Measurements from ENCODE around the gene UMPS. TPM values are rescaled to one million over a fixed set of nuclear protein-coding genes. Genes with fewer than 3 reads are reported as not detected.
"Not testable (repeated sequence)": the region's sequence is repeated elsewhere in the genome, so short reads cannot be mapped to it uniquely, and the experiment has no call there.

UMPS gene
- total and polyA plus RNA-seq, 2 experiments from 2014 or later = 44.1 to 48.8 TPM

- Histone ChIP-seq H3K4me2 (peak overlapping the region; percentile 72), H3K4me3 (peak overlapping the region; percentile 37; the same call in 1 of the 2 replicates), H3K27ac (ENCODE audit: low read depth) (peak overlapping the region; percentile 92), H2AFZ (no peak overlapping the region), H4K20me1 (replicated peaks; ENCODE audit: insufficient read depth) (no peaks in the 10 kb centered on the region; the same call in 1 of the 2 replicates), H3F3A (replicated peaks; ENCODE audit: low read depth) (peaks cover 12% of the 10 kb centered on the region), H3K36me3 (ENCODE audit: insufficient read depth) (no peaks in the 10 kb centered on the region), H3K4me1 (ENCODE audit: insufficient read depth) (peaks cover 9% of the 10 kb centered on the region), H3K79me2 (replicated peaks; ENCODE audit: insufficient read depth) (no peaks in the 10 kb centered on the region), H3K27me3 (ENCODE audit: insufficient read depth) (no peaks in the 10 kb centered on the region), H3K9me2 (ENCODE audit: insufficient read depth) (peaks cover 3% of the 10 kb centered on the region; the same call in 1 of the 2 replicates)
- H3K27ac Mint-ChIP-seq = no peak overlapping the region
- ATAC-seq (no peak; the same call in 2 of the 3 replicates), DNase-seq (ENCODE audit: low spot score) (no peak)
- H3K27me3 Mint-ChIP-seq (ENCODE audit: insufficient read depth, low read depth, poor library complexity) = peaks cover 12% of the 10 kb centered on the region
- H3K36me3 Mint-ChIP-seq (ENCODE audit: low read depth) = peaks cover 21% of the 10 kb centered on the region
- TF ChIP-seq CREB1 (CRISPR knock-in tag; IDR thresholded peaks at IDR 0.05; ENCODE audit: low read depth) = no peak
- TF ChIP-seq ZNF331 (CRISPR knock-in tag; IDR thresholded peaks at IDR 0.05; ENCODE audit: low read depth) = no peak
- TF ChIP-seq ETS1 (IDR thresholded peaks at IDR 0.05) = no peak
- no peak for TF ChIP-seq EZH2phosphoT487 (IDR thresholded peaks at IDR 0.05; ENCODE audit: unreplicated experiment)
- TF ChIP-seq JUNB (IDR thresholded peaks at IDR 0.05; ENCODE audit: unreplicated experiment) = no peak
- no peak for TF ChIP-seq CTCF (conservative IDR thresholded peaks at IDR 0.05; ENCODE audit: low read depth in 2 of 2)
- TF ChIP-seq STAT1 (IDR thresholded peaks at IDR 0.05; ENCODE audit: unreplicated experiment) = no peak
- no peak for TF ChIP-seq REST (IDR thresholded peaks at IDR 0.05; ENCODE audit: unreplicated experiment)
- TF ChIP-seq POLR2AphosphoS5 (IDR thresholded peaks at IDR 0.05; ENCODE audit: low read depth) = no peak
- no peak for TF ChIP-seq ZNF462 (CRISPR knock-in tag; IDR thresholded peaks at IDR 0.05)
- peaks cover 16% of the 10 kb centered on the region; the same call in 2 of the 3 replicates for H3K9me3 Mint-ChIP-seq
- H3K4me1 Mint-ChIP-seq = peaks cover 39% of the 10 kb centered on the region
- H3K4me3 Mint-ChIP-seq = no peak overlapping the region
Observed at GRCh38 chr3:124752051-124752450, 21.8 kb downstream of the UMPS start.

GRCh38 chr3:124757926-124758325, 27.7 kb downstream of the UMPS start:
- H3K9me3 Mint-ChIP-seq; H3K4me3 ChIP-seq; H3K27me3 ChIP-seq (ENCODE audit: insufficient read depth); H3F3A ChIP-seq (replicated peaks; ENCODE audit: low read depth); H3K9me2 ChIP-seq (ENCODE audit: insufficient read depth); H2AFZ ChIP-seq; H4K20me1 ChIP-seq (replicated peaks; ENCODE audit: insufficient read depth); ATAC-seq; H3K27me3 Mint-ChIP-seq (ENCODE audit: insufficient read depth, low read depth, poor library complexity); H3K36me3 Mint-ChIP-seq (ENCODE audit: low read depth); H3K36me3 ChIP-seq (ENCODE audit: insufficient read depth); H3K79me2 ChIP-seq (replicated peaks; ENCODE audit: insufficient read depth): not testable (repeated sequence)
- Histone ChIP-seq H3K27ac (ENCODE audit: low read depth) (peak overlapping the region; percentile 82), H3K4me2 (peak overlapping the region; percentile 56), H3K4me1 (ENCODE audit: insufficient read depth) (peaks cover 18% of the 10 kb centered on the region)
- H3K4me1 Mint-ChIP-seq = peaks cover 54% of the 10 kb centered on the region
- DNase-seq (ENCODE audit: low spot score) = peak; percentile 23
- H3K27ac Mint-ChIP-seq = peak overlapping the region; percentile 21; the same call in 1 of the 2 replicates
- H3K4me3 Mint-ChIP-seq = peak overlapping the region; percentile 8; the same call in 1 of the 3 replicates

All from GM23338 (cell line).